GM12878 (cell line): ENCODE results near the gene POLG. TPM values are rescaled to one million over a fixed set of nuclear protein-coding genes. Genes with fewer than 3 reads are reported as not detected.

Source experiments
- ATAC-seq: fragments of 200-7000 bp; cut with Tn5 transposase; 3 replicates; pipeline ENCODE4 v1.9.1; 2020; ENCODE audit warnings: mild to moderate bottlenecking, moderate library complexity
- Bru-seq: library from RNA; stranded (reverse); fragments of 400-500 nt; gene quantifications from one replicate; lab custom pipeline; 2021; lab: Mats Ljungman, UMichigan
- BruChase-seq, 2 experiments: library from RNA; stranded (reverse); fragments of 400-500 nt; gene quantifications; one replicate each; lab custom pipeline; 2021; lab: Mats Ljungman, UMichigan
- BruUV-seq: library from RNA; stranded (reverse); fragments of 400-500 nt; replicated peaks from 2 replicates; lab custom pipeline; 2021; lab: Mats Ljungman, UMichigan
- CTCF ChIA-PET: fragments of 300-600 bp; sonication (Branson Sonifier 250); formaldehyde crosslinking; extraction: SDS; loops from one replicate; lab custom pipeline; 2021; ENCODE audit warnings: inconsistent platforms; lab: Yijun Ruan, JAX
- POLR2A ChIA-PET: fragments of 350-600 bp; formaldehyde crosslinking; extraction: SDS; loops from one replicate; lab custom pipeline; 2021; ENCODE audit warnings: inconsistent platforms; lab: Charles Lee
- RAD21 ChIA-PET: fragments of 300-600 bp; sonication (Branson Sonifier 250); formaldehyde crosslinking; loops from one replicate; lab custom pipeline; 2023; ENCODE audit warnings: antibody characterized with exemption; ENCODE audit not compliant: unreplicated experiment; lab: Charles Lee
- SMC1A ChIA-PET: fragments of 300-600 bp; sonication (Branson Sonifier 250); formaldehyde crosslinking; loops from one replicate; lab custom pipeline; 2023; ENCODE audit not compliant: unreplicated experiment, uncharacterized antibody; lab: Charles Lee
- DNase-seq: peaks from one replicate; pipeline ENCODE4 v3.0.0-alpha.2; 2011; ENCODE audit warnings: low read depth, low spot score
- FAIRE-seq: peaks from 3 replicates; lab custom pipeline; 2011; peaks lifted over from hg19 to GRCh38; lab: Jason Lieb, UNC
- H2AFZ ChIP-seq: 2 replicates; pipeline ENCODE4 v1.6.0; 2011; ENCODE audit warnings: low read depth, low read length, control low read depth; ENCODE audit not compliant: control insufficient read depth
- H3K27ac ChIP-seq: 2 replicates; pipeline ENCODE4 v1.5.1; 2011; ENCODE audit warnings: control low read depth; ENCODE audit not compliant: control insufficient read depth, insufficient read depth
- H3K27me3 ChIP-seq, 2 experiments: replicated peaks in 1 of 2; 2 replicates each; pipeline versions ENCODE4 v1.6.0 to v1.6.1; 2011; ENCODE audit warnings: low read length in 1 of 2; ENCODE audit not compliant: control insufficient read depth in 2 of 2, insufficient read depth in 2 of 2
- H3K36me3 ChIP-seq, 2 experiments: 2 replicates each; pipeline ENCODE4 v1.5.1; 2011; ENCODE audit warnings: low read length in 1 of 2; ENCODE audit not compliant: control insufficient read depth in 2 of 2, insufficient read depth in 2 of 2
- H3K4me1 ChIP-seq: 2 replicates; pipeline ENCODE4 v1.6.1; 2011; ENCODE audit warnings: mild to moderate bottlenecking, low read length, moderate library complexity, mixed read lengths; ENCODE audit not compliant: control insufficient read depth, insufficient read depth
- H3K4me2 ChIP-seq: 2 replicates; pipeline ENCODE4 v1.6.0; 2011; ENCODE audit warnings: control low read depth; ENCODE audit not compliant: control insufficient read depth, insufficient read depth
- H3K4me3 ChIP-seq: fragments of 200-600 bp; sonication (generic); 2 replicates; pipeline ENCODE4 v1.5.1; 2016
- H3K79me2 ChIP-seq: 2 replicates; pipeline ENCODE4 v1.6.0; 2011; ENCODE audit warnings: low read length; ENCODE audit not compliant: control insufficient read depth, insufficient read depth
- H3K9ac ChIP-seq: 2 replicates; pipeline ENCODE4 v1.8.0; 2011; ENCODE audit warnings: low read length, control low read depth, mixed read lengths; ENCODE audit not compliant: control insufficient read depth, insufficient read depth
- H3K9me3 ChIP-seq: replicated peaks from 3 replicates; pipeline ENCODE4 v1.5.1; 2011; ENCODE audit warnings: mild to moderate bottlenecking, low read length; ENCODE audit not compliant: control insufficient read depth, insufficient read depth
- H4K20me1 ChIP-seq: 2 replicates; pipeline ENCODE4 v1.6.0; 2011; ENCODE audit not compliant: control insufficient read depth, insufficient read depth
- BHLHE40 ChIP-seq, 2 experiments: fragments of 450-650 bp in 1 of 2; IDR thresholded peaks; 2 replicates each; pipeline ENCODE4 v1.6.1; 2011 to 2017; ENCODE audit warnings: low read depth in 2 of 2, borderline replicate concordance in 1 of 2, improper control_type of control experiment in 1 of 2, low read length in 1 of 2, mild to moderate bottlenecking in 1 of 2
- E2F4 ChIP-seq: IDR thresholded peaks from 2 replicates; pipeline ENCODE4 v1.6.1; 2012; ENCODE audit warnings: low read depth, low read length, improper control_type of control experiment
- ETV6 ChIP-seq, 2 experiments: fragments of 450-650 bp in 1 of 2; IDR thresholded peaks in 1 of 2; conservative IDR thresholded peaks in 1 of 2; 2 replicates each; pipeline ENCODE4 v1.6.1; 2014; ENCODE audit warnings: antibody characterized with exemption in 1 of 2, borderline replicate concordance in 1 of 2, low read depth in 1 of 2, mild to moderate bottlenecking in 1 of 2, moderate library complexity in 1 of 2
- HDAC6 ChIP-seq: fragments of 200-600 bp; sonication (generic); IDR thresholded peaks from one replicate; pipeline ENCODE4 v1.8.0; 2017; ENCODE audit warnings: antibody characterized with exemption; ENCODE audit not compliant: unreplicated experiment
- MTA2 ChIP-seq: fragments of 450-650 bp; IDR thresholded peaks from 2 replicates; pipeline ENCODE4 v1.6.1; 2016; ENCODE audit warnings: low read depth, mild to moderate bottlenecking, moderate library complexity
- RB1 ChIP-seq: fragments of 450-650 bp; formaldehyde crosslinking; IDR thresholded peaks from 2 replicates; pipeline ENCODE4 v1.6.1; 2017; ENCODE audit warnings: mild to moderate bottlenecking, borderline replicate concordance
- SMAD1 ChIP-seq: fragments of 450-650 bp; IDR thresholded peaks from 2 replicates; pipeline ENCODE4 v1.6.1; 2018; ENCODE audit warnings: mild to moderate bottlenecking, low read depth; ENCODE audit not compliant: partially characterized antibody
- SP1 ChIP-seq: IDR thresholded peaks from one replicate; pipeline ENCODE4 v1.6.1; 2011; ENCODE audit warnings: low read depth, low read length
- SRF ChIP-seq, 2 experiments: IDR thresholded peaks; 2 replicates each; pipeline ENCODE4 v1.6.1; 2011; ENCODE audit warnings: low read depth in 2 of 2, low read length in 2 of 2, mild to moderate bottlenecking in 1 of 2, moderate library complexity in 1 of 2
- ZBTB40 ChIP-seq: fragments of 450-650 bp; IDR thresholded peaks from 2 replicates; pipeline ENCODE4 v1.6.1; 2016; ENCODE audit warnings: mild to moderate bottlenecking, moderate library complexity, borderline replicate concordance
- WGBS: methylation state at CpG from one replicate; pipeline ENCODE4 v1.1.6; 2016; ENCODE audit warnings: low lambda C conversion rate; ENCODE audit not compliant: insufficient replicate concordance, insufficient coverage; ENCODE audit errors: missing lambda C conversion rate; 5-methylcytosine and 5-hydroxymethylcytosine counted together
- in situ Hi-C: fragments of 300-500 bp; cut with MboI; formaldehyde crosslinking; loops from 9 replicates; pipeline ENCODE4 v1.14.3; 2018; ENCODE audit warnings: mixed read lengths
- intact Hi-C: fragments of 100-400 bp; cut with micrococcal nuclease; formaldehyde crosslinking; loops from one replicate; pipeline ENCODE4 v1.14.2; 2022; ENCODE audit not compliant: unreplicated experiment
- long read RNA-seq, 2 experiments: library from polyadenylated mRNA; unstranded; transcript quantifications; one replicate each; pipeline ENCODE4 v2.0.0, GENCODE V29; 2019 to 2020
- polyA minus RNA-seq, 3 experiments: library from RNA; depleted of rRNA, polyadenylated mRNA; stranded (reverse); fragments of >200 nt; gene quantifications; 2 replicates each; pipeline ENCODE4 v1.2.3, GENCODE V29; 2011
- polyA plus RNA-seq, 11 experiments: library from polyadenylated mRNA; depleted of rRNA in 4 of 11; unstranded in 6 of 11; stranded (reverse) in 5 of 11; fragments of >200 nt; fragmentation: Nextera tagmentation in 4 of 11; fragmentation: Illumina TruSeq in 1 of 11; extraction: Ambion mirVana in 4 of 11; extraction: Trizol in 1 of 11; gene quantifications; 1 replicate in 1 of 11; 2 replicates in 10 of 11; pipeline versions ENCODE4 v1.2.1 to v1.2.3, GENCODE V29; 2011 to 2016; ENCODE audit warnings: inconsistent platforms in 2 of 11, missing spikeins in 2 of 11, low read depth in 1 of 11
- total RNA-seq, 4 experiments: library from RNA; depleted of rRNA in 3 of 4; stranded (reverse); fragments of >200 nt in 3 of 4; fragmentation: Illumina TruSeq in 1 of 4; extraction: Trizol in 1 of 4; gene quantifications; 2 replicates each; pipeline versions ENCODE4 v1.2.1 to v1.2.3, GENCODE V29; 2013 to 2021

Gene POLG
- 122 and 151 TPM in 2 replicates for total RNA-seq (2013; cell fraction: nucleolus; rRNA removed)
- total RNA-seq (2014; rRNA removed) (50.5 and 54.8 TPM in 2 replicates), total RNA-seq (2014; rRNA removed; fragmentation: Illumina TruSeq; extraction: Trizol) (26.3 and 27.3 TPM in 2 replicates), total RNA-seq (2021) (66.2 and 71.1 TPM in 2 replicates), polyA plus RNA-seq (2011; rRNA removed) (21.1 and 23.8 TPM in 2 replicates), polyA plus RNA-seq (2014; fragmentation: Illumina TruSeq; extraction: Trizol) (24.7 and 35.7 TPM in 2 replicates), polyA plus RNA-seq (2014; fragmentation: Nextera tagmentation; extraction: Ambion mirVana) (10 to 100 TPM; 14.8 to 21.6 TPM), polyA plus RNA-seq (2014; rRNA removed) (41.8 and 46.4 TPM in 2 replicates), polyA plus RNA-seq (2016; fragmentation: Nextera tagmentation; extraction: Ambion mirVana) (10 to 100 TPM; 30.2 to 40.4 TPM), polyA minus RNA-seq (2011; rRNA and poly(A)+ RNA removed) (23.7 and 44.0 TPM in 2 replicates), Bru-seq, nascent RNA (percentile 91 among the genes with signal in this experiment), BruChase-seq, experiment 1, labeled RNA remaining after a 6-hour chase (percentile 89 among the genes with signal in this experiment), BruChase-seq, experiment 2, labeled RNA remaining after a 2-hour chase (percentile 87 among the genes with signal in this experiment)
- polyA plus RNA-seq (2011; ENCODE audit: low read depth), result 29.0 TPM
- 21.0 and 26.9 TPM in 2 replicates for polyA plus RNA-seq (2011; cell fraction: cytosol; rRNA removed)
- polyA plus RNA-seq (2011; cell fraction: nucleus; rRNA removed), result 186 and 256 TPM in 2 replicates
- 36.6 and 46.1 TPM in 2 replicates for polyA plus RNA-seq (2012)
- polyA minus RNA-seq (2011; cell fraction: cytosol; rRNA and poly(A)+ RNA removed), result 13.7 and 22.3 TPM in 2 replicates
- polyA minus RNA-seq (2011; cell fraction: nucleus; rRNA and poly(A)+ RNA removed), result 59.7 and 112 TPM in 2 replicates
- long read RNA-seq, experiment 1, full-length matches to known transcripts, result 4 of 10 reads
- long read RNA-seq, experiment 1, partial matches to known transcripts, result 3 of 10 reads
- long read RNA-seq, experiment 1, other reads (novel, unspliced or antisense), result 3 of 10 reads
- long read RNA-seq, experiment 2, transcript POLG-206 (2 exons, 764 nt), result major isoform, 5 of 25 reads
- long read RNA-seq, experiment 2, partial matches to known transcripts, result 15 of 25 reads
- long read RNA-seq, experiment 2, other reads (novel, unspliced or antisense), result 5 of 25 reads

- RAD21 ChIA-PET, result interaction anchor here (0.7 to 1.3 kb wide), 3 partner anchors 24 to 247 kb away, joined by 3 to 4 read pairs (median 3); partner anchors contain the start of gene ABHD2
- Histone ChIP-seq H2AFZ (peak within 1 kb of the TSS; percentile 62), H3K9ac (peak within 1 kb of the TSS; percentile 91), H3K4me3 (peak within 1 kb of the TSS; percentile 76), H3K27me3 (no peaks in the 10 kb centered on the region), H3K4me1 (peaks cover 30% of the 10 kb centered on the region), H3K9me3 (no peaks in the 10 kb centered on the region), H3K4me2 (peak within 1 kb of the TSS; percentile 88), H3K36me3 (peaks cover 5 to 23% of the 10 kb centered on the region in 2 experiments), H4K20me1 (peaks cover 6% of the 10 kb centered on the region; the same call in 1 of the 2 replicates), H3K79me2 (peaks cover 47% of the 10 kb centered on the region), H3K27ac (peak within 1 kb of the TSS; percentile 90)
- SMC1A ChIA-PET, result interaction anchor here (0.6 to 1.5 kb wide), 2 partner anchors 11 to 130 kb away, joined by 3 read pairs; no protein-coding TSS in a partner anchor
- ATAC-seq (peak; percentile 94), FAIRE-seq (peak; percentile 91), DNase-seq (peak; percentile 98)
- intact Hi-C loops (loop anchor here (5.0 kb wide), 1 partner anchor 127 kb away; no protein-coding TSS in a partner anchor), in situ Hi-C loops (no loop called here)
- TSS peak; percentile 100 for BruUV-seq
- CTCF ChIA-PET, result interaction anchor here (0.6 to 13.0 kb wide), 7 partner anchors 10 to 245 kb away, joined by 3 to 116 read pairs (median 3); no protein-coding TSS in a partner anchor
- POLR2A ChIA-PET, result interaction anchor here (0.6 to 2.0 kb wide), 4 partner anchors 9 to 240 kb away, joined by 3 to 8 read pairs (median 4); partner anchors contain the start of genes FANCI and TICRR
- under 1% methylated on average over 66 of the region's 85 CpGs for WGBS
- TF ChIP-seq RB1 (peak; percentile 44; the same call in 1 of the 2 replicates), HDAC6 (peak; percentile 89), SRF (IDR thresholded peaks at IDR 0.05; ENCODE audit: low read depth in 2 of 2, low read length in 2 of 2) (no peak), SMAD1 (no peak), MTA2 (no peak; the same call in 1 of the 2 replicates), BHLHE40 (IDR thresholded peaks at IDR 0.05; ENCODE audit: borderline replicate concordance in 1 of 2, low read depth in 2 of 2, low read length in 1 of 2) (peak; percentile 98 to 100), E2F4 (peak; percentile 69), SP1 (peak; percentile 95), ZBTB40 (peak; percentile 90), ETV6 (conservative IDR thresholded peaks at IDR 0.05 in 1 of 2, IDR thresholded peaks at IDR 0.05 in 1 of 2; ENCODE audit: borderline replicate concordance in 1 of 2, low read depth in 1 of 2) (peak in 1 of 2 experiments; percentile 47; a peak in 1 of 4 replicates)
These were observed at the start of gene POLG for GRCh38 chr15:89334510-89335297. Gene POLG, minus strand, starts transcription at chr15:89334824. Its CDS starts 1,070 bp downstream, at chr15:89333754.
